Measurements from ENCODE around the gene CAMTA1. TPM values are rescaled to one million over a fixed set of nuclear protein-coding genes. Genes with fewer than 3 reads are reported as not detected.

Gene CAMTA1
- polyA plus RNA-seq, 1 donor (not counting 4 experiments of a cell fraction or from before 2014, with no cell fraction given), result 51.4 TPM

DNA sequence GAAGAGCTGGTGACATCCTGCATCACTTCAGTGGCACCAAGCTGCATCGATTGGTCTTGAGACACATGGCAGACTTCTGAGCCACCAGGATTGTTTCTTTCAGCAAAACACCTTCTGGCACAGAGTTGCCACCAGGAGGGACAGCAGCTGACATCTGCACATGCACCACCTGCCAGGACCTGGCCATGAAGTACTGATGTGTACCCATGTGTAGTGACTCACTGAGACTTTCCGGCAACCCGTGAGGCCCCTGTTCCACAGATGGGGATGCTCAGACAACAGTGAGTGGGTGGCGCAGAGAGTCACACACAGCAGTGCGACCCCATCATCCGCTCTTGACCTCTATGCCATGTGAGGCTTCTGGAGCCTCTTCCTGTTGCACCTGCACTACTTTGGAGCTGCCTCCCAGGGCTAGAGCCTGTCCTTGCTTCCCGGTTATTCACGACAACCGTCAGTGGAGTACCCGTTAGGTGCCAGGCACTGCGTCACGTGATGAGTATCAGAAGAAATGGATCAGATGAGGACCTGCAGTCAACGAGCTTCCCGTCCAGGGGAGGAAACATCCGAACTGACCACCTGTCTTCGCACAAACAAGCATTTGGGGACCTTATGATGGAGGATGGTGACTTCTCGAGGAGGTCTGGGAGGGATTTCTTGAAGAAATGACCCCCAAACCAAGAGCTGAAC lies 905.4 kb downstream of the CAMTA1 start:
- no peak for TF ChIP-seq EZH2 (IDR thresholded peaks at IDR 0.05; ENCODE audit: low read length)
- TF ChIP-seq, protein P1, sequence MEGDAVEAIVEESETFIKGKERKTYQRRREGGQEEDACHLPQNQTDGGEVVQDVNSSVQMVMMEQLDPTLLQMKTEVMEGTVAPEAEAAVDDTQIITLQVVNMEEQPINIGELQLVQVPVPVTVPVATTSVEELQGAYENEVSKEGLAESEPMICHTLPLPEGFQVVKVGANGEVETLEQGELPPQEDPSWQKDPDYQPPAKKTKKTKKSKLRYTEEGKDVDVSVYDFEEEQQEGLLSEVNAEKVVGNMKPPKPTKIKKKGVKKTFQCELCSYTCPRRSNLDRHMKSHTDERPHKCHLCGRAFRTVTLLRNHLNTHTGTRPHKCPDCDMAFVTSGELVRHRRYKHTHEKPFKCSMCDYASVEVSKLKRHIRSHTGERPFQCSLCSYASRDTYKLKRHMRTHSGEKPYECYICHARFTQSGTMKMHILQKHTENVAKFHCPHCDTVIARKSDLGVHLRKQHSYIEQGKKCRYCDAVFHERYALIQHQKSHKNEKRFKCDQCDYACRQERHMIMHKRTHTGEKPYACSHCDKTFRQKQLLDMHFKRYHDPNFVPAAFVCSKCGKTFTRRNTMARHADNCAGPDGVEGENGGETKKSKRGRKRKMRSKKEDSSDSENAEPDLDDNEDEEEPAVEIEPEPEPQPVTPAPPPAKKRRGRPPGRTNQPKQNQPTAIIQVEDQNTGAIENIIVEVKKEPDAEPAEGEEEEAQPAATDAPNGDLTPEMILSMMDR (optimal IDR thresholded peaks at IDR 0.05 in 1 of 3, IDR thresholded peaks at IDR 0.05 in 1 of 3, conservative IDR thresholded peaks at IDR 0.05 in 1 of 3; ENCODE audit: extremely low read depth in 1 of 3, insufficient read depth in 2 of 3, low read length in 3 of 3), result no peak
- Histone ChIP-seq H3K9me1 (ENCODE audit: control insufficient read depth, extremely low read depth, insufficient read depth, low read length) (no peaks in the 10 kb centered on the region), H3K9me3 (ENCODE audit: control insufficient read depth, low read depth, low read length) (peaks cover 10% of the 10 kb centered on the region), H3K9ac (ENCODE audit: control insufficient read depth, extremely low read depth, insufficient read depth, low read length) (no peak overlapping the region), H2AFZ (ENCODE audit: control insufficient read depth, low read length) (no peak overlapping the region), H3K4me3 (ENCODE audit: control insufficient read depth in 2 of 3, extremely low read depth in 1 of 3, insufficient read depth in 2 of 3, low read depth in 1 of 3, low read length in 3 of 3) (no peak overlapping the region), H3K36me3 (ENCODE audit: control insufficient read depth in 2 of 2, extremely low read depth in 1 of 2, insufficient read depth in 2 of 2, low read length in 2 of 2) (no peaks in the 10 kb centered on the region), H3K27me3 (ENCODE audit: control insufficient read depth, extremely low read depth, insufficient read depth, low read length) (peaks cover 10% of the 10 kb centered on the region), H3K4me2 (ENCODE audit: control insufficient read depth, extremely low read depth, insufficient read depth, low read depth, low read length) (no peak overlapping the region), H4K20me1 (ENCODE audit: control insufficient read depth, extremely low read depth, insufficient read depth, low read length) (no peaks in the 10 kb centered on the region), H3K4me1 (ENCODE audit: control insufficient read depth, extremely low read depth, insufficient read depth, low read length) (no peaks in the 10 kb centered on the region), H3K79me2 (ENCODE audit: control insufficient read depth, insufficient read depth, low read length) (no peaks in the 10 kb centered on the region), H3K27ac (ENCODE audit: control insufficient read depth, insufficient read depth, low read length) (no peak overlapping the region)
- dilution Hi-C loops (cut with MboI; ENCODE audit: extremely low pct_ligation_motif_present, low sequenced_read_pairs), result no loop called here
- DNase-seq (ENCODE audit: low read depth, low spot score) (no peak), FAIRE-seq (no peak)

DNA sequence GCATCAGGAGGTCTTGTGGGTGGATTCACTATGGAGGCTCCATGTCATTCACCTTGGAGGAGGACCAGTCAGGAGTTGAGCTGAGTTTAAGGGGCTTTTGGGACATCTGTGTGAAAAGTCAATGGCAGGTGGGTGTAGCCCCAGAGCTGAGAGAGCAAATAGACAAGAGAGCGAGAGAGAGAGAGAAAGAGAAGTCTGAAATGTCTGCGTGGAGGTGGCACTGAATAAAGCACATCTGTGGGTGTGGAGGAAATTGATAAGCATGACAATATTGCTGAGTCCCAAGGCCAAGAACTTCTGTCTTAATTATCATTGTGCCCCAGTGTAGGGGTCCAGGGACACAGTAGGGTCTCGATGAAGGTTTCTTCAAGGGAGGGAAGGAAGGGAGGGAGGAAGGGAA lies 906.3 kb downstream of the CAMTA1 start:
- peaks cover 10% of the 10 kb centered on the region for H3K9me3 ChIP-seq (ENCODE audit: control insufficient read depth, low read depth, low read length)
- TF ChIP-seq, protein P1 (optimal IDR thresholded peaks at IDR 0.05 in 1 of 3, IDR thresholded peaks at IDR 0.05 in 1 of 3, conservative IDR thresholded peaks at IDR 0.05 in 1 of 3; ENCODE audit: extremely low read depth in 1 of 3, insufficient read depth in 2 of 3, low read length in 3 of 3), result no peak
- no peak for TF ChIP-seq EZH2 (IDR thresholded peaks at IDR 0.05; ENCODE audit: low read length)
- no peak overlapping the region for H3K4me2 ChIP-seq (ENCODE audit: control insufficient read depth, extremely low read depth, insufficient read depth, low read depth, low read length)
- H3K9ac ChIP-seq (ENCODE audit: control insufficient read depth, extremely low read depth, insufficient read depth, low read length), result no peak overlapping the region
- no peak for FAIRE-seq
- no peaks in the 10 kb centered on the region for H3K79me2 ChIP-seq (ENCODE audit: control insufficient read depth, insufficient read depth, low read length)
- no peak overlapping the region for H2AFZ ChIP-seq (ENCODE audit: control insufficient read depth, low read length)
- DNase-seq (ENCODE audit: low read depth, low spot score), result no peak
- H3K4me3 ChIP-seq (ENCODE audit: control insufficient read depth in 2 of 3, extremely low read depth in 1 of 3, insufficient read depth in 2 of 3, low read depth in 1 of 3, low read length in 3 of 3), result no peak overlapping the region
- H3K4me1 ChIP-seq (ENCODE audit: control insufficient read depth, extremely low read depth, insufficient read depth, low read length), result no peaks in the 10 kb centered on the region
- H3K27ac ChIP-seq (ENCODE audit: control insufficient read depth, insufficient read depth, low read length), result no peak overlapping the region
- H4K20me1 ChIP-seq (ENCODE audit: control insufficient read depth, extremely low read depth, insufficient read depth, low read length), result no peaks in the 10 kb centered on the region
- no peaks in the 10 kb centered on the region for H3K36me3 ChIP-seq (ENCODE audit: control insufficient read depth in 2 of 2, extremely low read depth in 1 of 2, insufficient read depth in 2 of 2, low read length in 2 of 2)
- peaks cover 9% of the 10 kb centered on the region for H3K27me3 ChIP-seq (ENCODE audit: control insufficient read depth, extremely low read depth, insufficient read depth, low read length)
- dilution Hi-C loops (cut with MboI; ENCODE audit: extremely low pct_ligation_motif_present, low sequenced_read_pairs), result no loop called here
- no peaks in the 10 kb centered on the region for H3K9me1 ChIP-seq (ENCODE audit: control insufficient read depth, extremely low read depth, insufficient read depth, low read length)

Measured in keratinocyte (primary cell).